NCI-H345 (cell line): ENCODE measurements around the gene PRR35.

Experiments
- DNase-seq: peaks from one replicate; lab custom pipeline; 2025; lab: John Stamatoyannopoulos, UW

The PRR35 gene

DNA sequence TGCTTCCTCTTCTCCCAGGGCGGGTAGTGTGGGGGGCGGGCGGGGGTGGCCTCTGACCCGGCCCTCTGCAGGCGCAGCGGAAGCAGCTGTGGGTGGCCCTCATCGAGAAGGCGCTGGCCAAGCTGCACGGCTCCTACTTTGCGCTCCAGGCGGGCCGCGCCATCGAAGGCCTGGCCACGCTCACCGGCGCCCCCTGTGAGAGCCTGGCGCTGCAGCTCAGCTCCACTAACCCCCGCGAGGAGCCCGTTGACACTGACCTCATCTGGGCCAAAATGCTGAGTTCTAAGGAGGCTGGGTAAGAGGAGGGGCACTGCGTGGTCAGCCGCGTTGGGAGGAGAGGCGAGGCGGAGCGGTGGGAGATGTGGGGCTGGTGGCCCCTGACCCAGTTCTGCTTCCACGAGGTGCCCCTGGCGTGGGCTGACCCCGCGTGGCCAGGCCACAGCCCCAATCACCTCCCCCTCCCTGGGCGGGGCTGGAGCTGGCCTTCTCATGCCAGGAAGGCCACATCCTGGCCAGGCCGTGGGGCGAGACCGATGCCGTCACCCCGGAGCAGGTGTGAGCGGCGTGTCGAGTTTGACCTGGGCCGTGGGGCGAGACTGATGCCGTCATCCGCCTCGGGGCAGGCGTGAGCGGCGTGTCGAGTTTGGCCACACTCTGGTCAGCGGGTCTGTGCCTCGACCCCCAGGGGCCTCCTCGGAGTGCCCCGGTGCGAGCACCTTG is 10.5 kb upstream of the PRR35 start:
- DNase-seq, result no peak

DNA sequence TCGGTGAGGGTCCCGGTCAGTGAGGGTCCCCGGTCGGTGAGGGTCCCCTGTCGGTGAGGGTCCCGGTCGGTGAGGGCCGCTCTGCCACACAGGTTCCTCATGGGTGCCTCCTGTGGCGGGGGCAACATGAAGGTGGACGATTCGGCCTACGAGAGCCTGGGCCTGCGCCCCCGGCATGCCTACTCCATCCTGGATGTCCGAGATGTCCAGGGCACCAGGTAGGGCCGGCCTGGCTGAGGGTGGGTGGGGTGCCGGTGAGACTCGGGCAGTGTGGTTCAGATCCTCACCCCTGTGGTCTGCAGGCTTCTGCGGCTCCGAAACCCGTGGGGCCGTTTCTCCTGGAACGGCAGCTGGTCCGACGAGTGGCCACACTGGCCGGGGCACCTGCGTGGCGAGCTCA is 9.0 kb upstream of the PRR35 start:
- DNase-seq, result no peak

DNA sequence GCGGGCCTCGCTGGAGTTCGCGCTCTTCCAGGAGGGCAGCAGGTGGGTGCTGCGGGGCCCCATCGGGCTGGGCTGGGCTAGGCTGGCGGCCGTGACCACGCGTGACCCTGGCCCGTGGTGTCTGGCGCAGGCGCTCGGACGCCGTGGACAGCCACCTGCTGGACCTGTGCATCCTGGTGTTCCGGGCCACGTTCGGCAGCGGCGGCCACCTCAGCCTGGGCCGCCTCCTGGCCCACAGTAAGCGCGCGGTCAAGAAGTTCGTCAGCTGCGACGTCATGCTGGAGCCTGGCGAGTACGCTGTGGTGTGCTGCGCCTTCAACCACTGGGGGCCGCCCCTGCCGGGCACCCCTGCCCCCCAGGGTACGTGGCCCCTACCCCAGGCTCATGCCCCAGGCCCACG is 8.0 kb upstream of the PRR35 start:
- DNase-seq, result no peak

DNA sequence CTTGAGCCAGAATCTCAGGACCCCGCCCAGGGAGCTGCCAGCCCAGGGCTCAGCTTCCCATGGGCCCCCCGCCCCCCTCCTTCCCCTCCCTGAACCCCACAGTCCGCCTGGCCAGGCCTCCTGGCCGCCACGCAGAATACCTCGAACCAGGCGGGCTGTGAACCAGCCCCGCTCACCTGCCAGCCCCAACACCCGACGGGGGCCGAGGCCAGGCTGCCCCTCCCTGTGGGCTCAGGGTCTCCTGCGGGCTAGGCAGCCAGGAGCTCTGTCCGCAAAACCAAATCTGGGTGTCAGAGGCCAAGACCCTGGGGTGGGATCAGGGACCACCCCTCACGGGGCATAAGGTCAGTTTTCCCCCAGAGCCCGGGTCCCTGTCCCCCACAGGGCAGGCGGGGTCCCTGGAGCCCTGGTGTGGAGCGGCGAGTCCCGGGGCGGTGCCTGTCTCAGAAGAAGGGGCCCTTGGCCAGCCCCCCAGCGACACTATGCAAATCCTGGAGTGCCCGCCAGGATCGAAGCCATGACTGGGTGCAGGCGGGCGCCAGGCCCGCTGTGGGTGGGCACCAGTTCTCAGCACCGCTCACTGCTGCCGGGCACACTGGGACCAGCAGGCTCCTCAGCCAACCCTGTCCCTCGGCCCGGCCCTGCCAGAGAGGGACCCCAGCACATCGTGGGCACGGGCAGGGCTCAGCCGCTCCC is 6.4 kb upstream of the PRR35 start:
- DNase-seq, result no peak

DNA sequence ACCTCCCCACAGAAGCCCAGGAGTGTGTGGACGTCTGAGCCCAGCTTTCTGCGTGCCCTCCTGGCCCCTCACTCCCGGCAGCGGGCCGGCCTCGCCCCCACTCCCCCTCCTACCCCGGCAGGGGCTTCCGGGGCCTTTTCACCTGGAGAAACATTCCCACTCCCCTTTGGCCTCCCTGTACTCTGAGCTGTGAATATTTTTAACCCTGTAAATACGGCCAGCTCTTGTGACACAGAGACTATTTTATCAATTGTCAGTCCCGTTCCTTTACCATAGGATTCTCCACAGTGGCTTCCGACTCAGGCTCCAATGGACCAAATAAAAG is 5.9 kb upstream of the PRR35 start:
- no peak for DNase-seq

DNA sequence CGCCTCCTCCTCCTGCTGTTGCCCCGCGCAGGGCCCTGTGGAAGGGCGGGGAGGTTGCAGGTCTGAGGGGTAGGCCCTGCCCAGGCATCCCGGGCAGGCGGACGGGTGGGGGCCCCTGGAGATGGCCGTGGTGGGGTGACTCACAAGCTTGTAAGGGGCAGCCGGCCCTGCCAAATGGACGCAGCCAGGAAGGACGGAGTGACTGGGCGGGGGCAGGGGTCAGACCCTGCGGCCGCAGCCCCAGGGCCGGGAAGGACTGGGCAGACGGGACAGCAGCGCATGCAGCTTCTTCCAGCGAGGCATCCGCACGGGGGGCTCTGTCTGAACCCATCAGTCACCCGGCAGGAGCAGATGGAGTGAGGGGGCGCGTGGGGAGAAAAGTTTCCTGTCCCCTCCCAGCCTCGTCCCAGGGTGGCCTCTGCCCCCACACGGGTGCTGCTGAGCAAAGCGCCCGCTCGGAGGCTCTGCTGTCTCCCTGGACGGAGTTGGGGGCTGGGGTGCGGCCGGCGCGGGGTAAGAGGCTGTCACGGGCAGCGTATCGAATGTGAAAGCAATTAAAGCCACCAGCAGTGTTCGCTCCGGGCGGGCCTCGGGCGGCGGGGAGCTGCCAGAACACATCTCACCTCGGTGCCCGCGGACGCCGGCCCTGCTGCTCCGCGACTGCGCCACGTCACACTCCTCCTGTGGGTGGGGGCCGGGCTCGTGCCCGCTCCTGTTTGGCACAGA is 5.4 kb upstream of the PRR35 start:
- no peak for DNase-seq

DNA sequence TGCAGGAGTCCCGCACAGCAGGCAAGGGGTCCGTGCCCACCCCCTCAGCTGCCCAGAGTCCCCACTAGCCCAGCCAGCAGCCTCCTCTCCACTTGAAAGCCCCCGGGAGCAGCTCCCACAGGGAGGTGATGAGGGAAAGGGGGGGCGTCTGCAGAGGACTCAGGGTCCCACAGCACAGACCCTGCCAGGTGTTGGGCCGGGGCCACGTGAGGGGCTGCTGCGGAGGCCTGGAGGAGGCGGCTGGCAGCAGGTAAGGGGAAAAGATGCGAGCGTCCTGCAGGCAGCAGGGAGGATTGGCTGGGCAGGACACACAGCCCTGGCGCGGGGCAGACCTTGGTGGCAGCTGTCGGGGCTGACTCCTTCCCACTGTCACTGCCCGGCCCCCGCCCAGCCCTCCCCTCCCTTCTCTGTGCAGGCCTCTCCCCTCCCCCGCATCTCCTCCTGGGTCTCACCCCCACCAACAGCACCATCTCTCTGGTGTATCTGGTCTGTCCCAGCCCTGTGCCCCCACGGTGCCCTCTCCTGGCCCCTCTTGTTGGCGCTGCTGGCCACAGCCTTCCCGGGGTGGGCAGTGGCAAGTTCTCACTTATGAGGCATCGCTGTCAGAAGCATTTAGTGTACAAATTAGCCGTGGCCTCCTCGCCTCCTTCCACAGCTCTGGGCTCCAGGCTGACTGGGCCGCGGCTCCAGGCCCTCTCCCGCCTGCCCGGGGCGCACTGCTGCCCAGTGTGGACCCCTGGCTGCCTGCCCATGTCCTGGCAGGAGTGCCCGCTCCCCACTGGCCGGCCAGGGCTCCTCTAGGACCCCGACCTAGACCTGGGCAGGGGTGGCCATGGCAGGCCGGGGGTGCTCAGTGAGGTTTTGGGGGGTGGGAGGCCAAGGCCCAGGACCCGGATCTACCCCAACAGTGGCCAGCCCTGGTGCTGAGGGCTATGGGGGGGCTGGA is 4.4 kb upstream of the PRR35 start:
- DNase-seq, result no peak

DNA sequence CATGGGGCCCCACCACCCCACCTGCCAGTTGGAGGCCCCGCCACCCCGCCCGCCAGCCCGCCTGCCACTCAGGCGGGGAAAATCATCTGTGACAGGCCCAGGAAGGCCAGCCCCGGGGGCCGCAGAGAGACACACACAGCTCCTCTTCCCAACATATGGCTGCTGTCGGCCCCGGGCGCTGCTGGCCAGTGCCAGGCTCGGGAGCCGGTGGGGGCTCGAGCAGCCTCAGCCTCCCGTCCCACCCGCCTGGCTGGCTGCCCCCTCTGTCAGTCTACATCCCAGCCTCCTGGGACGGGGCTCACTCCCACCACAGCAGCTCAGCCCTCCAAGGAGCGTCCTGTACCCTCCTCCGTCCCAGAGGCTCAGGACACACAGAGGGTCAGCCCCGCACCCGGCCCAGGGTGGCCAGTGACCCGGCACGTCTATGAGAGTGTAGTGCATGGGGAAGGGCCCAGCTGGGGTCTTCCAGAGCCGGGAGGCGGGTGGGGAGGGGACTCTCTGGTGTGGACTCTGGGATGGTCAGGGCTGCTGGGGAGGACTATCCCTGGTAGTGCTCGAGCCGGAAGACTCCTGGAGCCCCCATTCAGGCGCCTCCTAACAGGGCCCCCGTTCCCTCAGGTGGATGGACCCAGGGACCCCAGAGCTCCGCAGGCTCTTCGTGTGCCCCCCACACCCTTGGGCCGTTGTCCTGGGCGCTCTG is 3.6 kb upstream of the PRR35 start:
- DNase-seq, result no peak

DNA sequence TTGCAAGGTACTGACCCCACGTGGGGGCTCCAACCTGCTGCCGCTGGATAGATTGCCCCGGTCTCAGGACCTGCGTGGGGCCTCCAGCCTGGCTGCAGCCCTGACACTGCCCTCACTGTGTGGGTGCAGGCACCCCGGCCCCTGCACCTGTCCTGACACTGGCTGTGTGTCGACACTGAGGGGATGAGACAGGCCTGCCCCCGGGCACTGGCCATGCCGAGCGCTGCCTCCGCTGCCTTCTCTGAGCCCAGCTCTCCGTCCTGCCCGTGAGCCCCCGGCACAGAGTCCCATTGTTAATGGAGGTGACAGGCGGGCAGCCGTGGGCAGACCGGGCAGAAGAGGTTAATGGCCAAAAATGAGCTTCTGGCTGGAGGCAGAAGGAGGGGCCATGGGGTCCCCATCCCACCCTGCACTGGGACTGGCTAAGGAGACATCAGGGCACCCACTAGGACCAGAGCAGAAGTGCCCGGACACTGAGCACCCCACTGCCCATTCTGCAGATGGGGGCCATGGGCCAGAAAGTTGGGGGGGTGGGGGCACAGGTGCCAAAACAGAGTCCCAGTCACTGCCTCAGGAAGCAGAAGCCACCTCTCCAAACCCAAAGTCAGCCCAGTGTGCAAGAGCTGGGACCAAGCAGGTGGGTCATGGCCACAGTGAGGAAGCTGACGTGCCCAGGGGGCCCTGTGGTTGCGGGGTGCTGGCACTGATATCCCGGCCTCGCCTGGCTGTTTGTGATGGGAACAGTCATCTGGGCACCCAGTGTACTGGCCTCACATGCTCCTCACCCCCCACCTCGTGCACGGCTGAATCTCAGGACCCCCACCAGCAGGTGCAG is 2.5 kb upstream of the PRR35 start:
- no peak for DNase-seq

DNA sequence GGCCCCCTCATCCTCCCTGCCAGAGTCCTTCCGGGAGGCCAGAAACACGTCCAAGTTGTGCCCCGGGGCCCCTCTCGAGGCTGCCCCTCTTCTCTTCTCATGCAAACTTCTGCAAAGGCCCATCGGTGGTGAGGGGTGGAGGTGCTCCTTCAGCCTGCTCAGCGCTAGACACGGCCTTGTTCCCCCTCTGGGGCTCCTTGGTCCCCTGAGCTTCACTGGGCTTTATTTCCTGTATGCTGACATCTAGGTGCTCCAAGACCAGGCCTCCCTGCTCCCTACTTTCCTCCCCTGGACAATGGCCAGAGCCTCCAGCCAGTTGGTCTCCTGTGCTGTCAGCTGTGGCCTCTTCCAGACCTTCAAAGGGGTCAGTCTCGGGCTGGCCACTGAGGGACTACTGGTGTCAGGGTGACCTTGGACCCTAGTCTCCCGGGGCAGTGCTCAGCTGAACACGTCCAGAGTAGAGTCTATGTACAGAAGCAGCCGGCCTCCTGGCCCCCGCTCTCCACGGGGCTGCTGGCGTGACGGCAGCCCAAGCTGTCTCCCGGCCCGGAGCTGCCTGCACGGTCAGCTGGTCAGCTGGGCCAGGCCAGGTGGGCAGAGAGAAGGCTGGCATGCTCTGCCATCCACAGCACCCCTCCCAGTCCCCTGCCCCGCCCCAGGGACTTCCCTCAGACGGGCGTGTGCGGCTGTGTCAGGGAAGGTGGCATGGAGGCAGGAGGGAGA is 1.7 kb upstream of the PRR35 start:
- DNase-seq, result no peak

DNA sequence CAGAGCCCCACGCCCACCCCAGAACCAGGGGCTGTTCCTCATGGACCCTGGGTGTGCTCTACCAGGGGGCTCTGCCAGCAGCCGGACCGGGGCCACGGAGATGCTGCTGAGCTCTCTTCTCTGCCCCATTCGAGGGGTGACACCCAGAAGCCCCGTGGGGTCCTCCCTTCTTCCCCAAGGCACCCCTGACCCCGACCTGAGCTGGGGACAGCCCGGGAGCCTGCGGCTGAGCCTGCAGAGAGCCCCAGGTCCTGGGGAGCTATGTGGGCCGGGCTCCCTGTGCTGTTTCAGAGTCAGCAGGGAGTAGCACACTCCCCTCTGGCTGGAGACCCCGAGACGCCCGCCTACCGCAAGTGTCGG is 1.2 kb upstream of the PRR35 start:
- DNase-seq, result no peak

DNA sequence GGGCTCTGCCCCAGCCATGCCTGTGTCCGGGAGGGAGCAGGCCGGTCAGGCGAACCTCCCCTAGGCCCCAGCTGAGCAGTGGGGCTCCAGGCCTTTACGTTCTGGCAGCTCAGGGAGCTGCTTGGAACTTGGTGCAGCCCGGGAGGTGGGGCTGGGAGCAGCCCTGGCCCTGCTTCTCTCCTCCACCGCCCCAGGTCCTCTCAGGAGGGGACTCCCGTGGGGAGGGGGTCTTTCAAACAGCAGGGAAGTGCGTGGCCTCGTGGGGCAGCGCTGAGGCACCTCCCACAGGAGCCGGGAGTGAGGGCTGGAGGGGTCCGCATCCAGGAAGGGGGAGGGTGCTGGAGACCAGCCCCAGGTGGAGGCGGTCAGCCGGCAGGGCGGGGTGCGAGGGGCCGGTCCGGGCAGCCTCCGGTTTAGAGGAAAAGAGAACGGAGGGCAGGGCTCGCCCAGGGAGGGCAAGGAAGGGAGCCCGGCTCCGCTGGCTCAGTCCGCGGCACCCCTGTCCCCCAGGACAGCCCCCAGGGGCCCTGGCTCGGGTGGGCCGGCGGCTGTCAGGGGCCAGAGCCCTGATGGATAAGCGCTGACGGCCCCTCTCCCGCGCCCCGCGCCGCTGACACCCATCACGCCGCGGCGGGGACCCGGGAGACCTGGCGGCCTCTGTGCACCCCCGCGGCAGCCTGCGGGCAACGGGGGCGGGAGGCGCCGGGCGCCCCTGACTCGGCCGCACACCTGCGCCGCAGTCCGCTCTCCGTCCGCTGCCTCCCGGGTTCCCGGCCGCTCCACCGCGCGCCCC is 587 bp upstream of the PRR35 start:
- DNase-seq, result no peak

DNA sequence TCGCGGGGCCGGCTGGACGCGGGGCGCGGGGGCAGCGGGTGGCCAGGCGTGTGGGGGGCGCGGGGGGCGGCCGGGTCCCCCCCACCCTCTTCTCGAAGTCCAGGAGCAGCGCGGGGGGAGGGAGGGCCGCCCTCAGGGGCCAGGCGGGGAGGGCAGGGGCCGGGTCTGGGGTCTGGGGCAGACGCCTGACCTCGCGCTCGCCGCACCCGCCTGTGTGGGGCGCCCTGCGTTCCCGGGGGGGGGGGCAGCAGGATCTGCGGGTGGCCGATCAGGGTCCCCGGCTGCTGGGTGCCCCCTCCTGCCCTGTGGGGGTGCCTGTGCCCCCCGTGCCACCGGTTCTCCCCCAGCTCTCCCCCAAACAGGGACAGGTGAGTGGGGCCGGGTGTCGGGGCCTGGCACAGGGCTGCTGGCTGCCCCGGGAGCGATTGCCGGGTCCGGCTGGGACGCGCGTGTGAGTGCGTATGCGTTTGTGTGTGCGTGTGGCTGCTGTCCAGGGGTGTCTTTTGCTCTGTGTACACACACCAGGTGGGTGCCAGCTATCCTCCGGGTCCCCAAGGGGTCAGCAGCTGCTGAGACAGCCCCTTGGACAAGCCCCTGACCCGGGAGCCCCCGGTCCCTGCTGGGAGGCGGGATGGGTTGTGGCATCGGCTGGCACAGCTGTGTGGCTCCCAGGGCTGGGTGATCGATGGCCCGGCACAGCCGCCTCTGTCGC is 663 bp downstream of the PRR35 start:
- DNase-seq, result no peak

DNA sequence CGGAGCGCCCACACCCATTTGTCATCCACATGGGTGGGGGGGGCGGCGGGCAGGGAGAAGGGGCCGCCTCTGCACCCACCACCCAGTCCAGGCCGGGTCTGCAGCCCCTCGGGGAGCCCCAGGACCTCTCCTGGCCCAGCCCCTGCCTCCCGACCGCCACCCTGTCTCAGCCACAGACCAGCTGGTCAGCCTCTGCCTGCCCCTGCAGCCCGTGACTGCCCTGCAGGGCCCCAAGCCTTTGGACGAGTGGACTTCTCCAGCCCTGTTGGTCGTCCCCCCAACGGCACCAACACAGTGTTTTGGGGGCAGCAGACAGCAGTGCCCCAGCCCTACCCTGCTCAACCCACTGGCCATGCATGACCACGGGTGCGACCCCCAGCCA is 1.2 kb downstream of the PRR35 start:
- no peak for DNase-seq

DNA sequence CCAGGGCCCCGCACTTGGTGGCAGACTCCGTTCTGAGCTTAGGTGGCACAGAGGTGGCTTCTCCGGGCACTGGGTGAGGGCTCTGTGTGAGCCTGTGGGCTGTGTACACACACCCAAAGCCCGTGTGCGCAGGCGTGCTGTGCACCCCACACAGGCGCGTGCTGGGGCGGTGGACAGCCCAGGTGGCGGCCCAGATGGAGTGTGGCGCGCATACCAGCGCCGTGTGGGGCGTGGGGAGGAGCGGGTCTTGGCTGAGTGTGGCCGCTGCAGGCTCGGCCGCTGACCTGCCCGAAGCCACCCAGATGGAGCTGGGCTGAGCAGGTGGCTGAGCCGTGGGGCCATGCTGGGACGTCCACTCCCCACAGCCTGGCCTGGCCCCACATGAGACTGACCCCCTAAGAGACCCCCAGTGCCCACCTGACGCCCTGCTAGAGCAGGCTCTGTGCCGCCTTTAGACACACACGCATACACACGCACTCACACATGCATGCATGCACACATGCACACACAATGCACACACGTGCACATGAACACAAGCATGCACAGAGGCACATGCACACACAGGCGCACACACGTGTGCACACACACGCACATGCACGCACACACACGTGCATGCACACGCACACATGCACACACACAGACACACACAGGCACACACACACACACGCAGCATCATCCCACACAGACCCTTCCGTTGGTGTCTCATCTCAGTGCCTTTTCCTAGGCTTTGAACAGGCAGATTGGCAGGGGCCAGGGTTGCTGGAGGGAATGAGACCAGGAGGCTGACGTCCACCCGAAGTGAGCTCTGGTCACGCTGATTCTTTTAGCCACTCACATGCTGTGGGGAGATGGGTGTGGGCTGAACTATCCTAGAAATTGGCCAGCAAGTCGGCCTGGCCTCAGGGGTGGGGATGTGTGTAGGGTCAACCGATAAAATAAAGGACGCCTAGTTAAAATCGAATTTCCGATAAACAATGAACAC is 2.1 kb downstream of the PRR35 start:
- DNase-seq, result no peak

DNA sequence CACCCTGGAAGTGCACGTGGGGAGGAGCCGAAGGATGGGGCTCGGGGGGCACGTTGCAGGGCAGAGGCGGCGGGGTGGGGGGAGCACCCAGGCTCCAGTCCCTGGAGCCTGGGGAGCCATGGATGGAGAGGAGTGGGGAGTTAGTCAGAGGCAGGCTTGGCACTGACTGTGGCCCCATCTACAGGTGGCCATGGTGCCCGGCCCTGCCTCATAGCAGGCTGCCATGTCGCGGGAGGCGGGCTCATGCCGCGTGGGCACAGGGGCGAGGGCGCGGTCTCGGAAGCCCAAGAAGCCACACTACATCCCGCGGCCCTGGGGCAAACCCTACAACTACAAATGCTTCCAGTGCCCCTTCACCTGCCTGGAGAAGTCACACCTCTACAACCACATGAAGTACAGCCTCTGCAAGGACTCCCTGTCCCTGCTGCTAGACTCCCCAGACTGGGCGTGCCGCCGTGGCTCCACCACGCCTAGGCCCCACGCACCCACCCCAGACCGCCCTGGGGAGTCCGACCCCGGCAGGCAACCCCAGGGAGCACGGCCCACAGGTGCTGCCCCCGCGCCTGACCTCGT is 3.0 kb downstream of the PRR35 start:
- no peak for DNase-seq
